Esophagus squamous epithelium (tissue), 4 donors: ENCODE results near the gene TAOK3.

Source experiments
- CTCF ChIP-seq, 6 experiments: fragments of 450-650 bp in 4 of 6; fragments of 200-600 bp in 2 of 6; sonication (generic) in 2 of 6; IDR thresholded peaks; one replicate each; pipeline ENCODE4 v1.5.1; 2016 to 2019; ENCODE audit warnings: antibody characterized with exemption in 6 of 6, mild to moderate bottlenecking in 4 of 6, moderate library complexity in 4 of 6
- POLR2A ChIP-seq, 4 donors: fragments of 450-650 bp; IDR thresholded peaks; one replicate each; pipeline ENCODE4 v1.6.1; 2017; ENCODE audit warnings: antibody characterized with exemption in 4 of 4, mild to moderate bottlenecking in 4 of 4, moderate library complexity in 3 of 4

DNA sequence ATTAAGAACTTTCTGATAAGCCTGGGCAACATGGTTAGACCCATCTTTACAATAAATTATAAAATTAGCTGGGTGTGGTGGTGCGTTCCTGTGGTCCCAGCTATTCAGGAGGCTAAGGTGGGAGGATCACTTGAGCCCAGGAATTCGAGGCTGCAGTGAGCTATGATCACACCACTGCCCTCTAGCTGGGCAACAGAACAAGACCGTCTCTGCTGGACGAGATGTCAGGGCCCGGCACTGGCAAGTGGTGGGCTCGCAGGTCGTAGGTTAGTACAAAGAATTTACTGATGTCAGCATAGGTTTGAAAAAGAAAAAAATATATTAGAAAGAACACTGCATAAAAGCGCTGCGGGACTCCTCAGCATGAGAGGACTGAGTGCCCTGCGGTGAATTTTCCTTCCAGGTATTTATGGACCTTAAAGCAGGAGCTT, 253.2 kb downstream of the TAOK3 start:
- TF ChIP-seq POLR2A (IDR thresholded peaks at IDR 0.05) (no peak), CTCF (IDR thresholded peaks at IDR 0.05) (no peak)
